LNCAP (cell line): Measurements from ENCODE around the gene CORO2B.

ENCODE experiments used
- CTCF ChIP-seq: fragments of 450-650 bp; IDR thresholded peaks from 2 replicates; pipeline ENCODE4 v1.5.1; 2017; ENCODE audit warnings: mild to moderate bottlenecking

The CORO2B gene

GRCh38 chr15:68677996-68678395 is 99.2 kb downstream of the CORO2B start:
- TF ChIP-seq CTCF, result no peak

- TF ChIP-seq CTCF, result no peak
These were observed 100.0 kb downstream of the CORO2B start for GRCh38 chr15:68678746-68679145.

- no peak for TF ChIP-seq CTCF
These were observed 100.4 kb downstream of the CORO2B start for GRCh38 chr15:68679161-68679560.

GRCh38 chr15:68679961-68680371 is 101.2 kb downstream of the CORO2B start:
- no peak for TF ChIP-seq CTCF

- TF ChIP-seq CTCF, result no peak
These were observed 103.0 kb downstream of the CORO2B start for GRCh38 chr15:68681836-68682235.

- no peak for TF ChIP-seq CTCF
These were observed 103.5 kb downstream of the CORO2B start for GRCh38 chr15:68682330-68682729.

GRCh38 chr15:68683026-68683425 is 104.2 kb downstream of the CORO2B start:
- no peak for TF ChIP-seq CTCF

- no peak for TF ChIP-seq CTCF
These were observed 104.8 kb downstream of the CORO2B start for GRCh38 chr15:68683551-68683950.
